ENCODE data around the gene CABCOCO1. TPM values are rescaled to one million over a fixed set of nuclear protein-coding genes. Genes with fewer than 3 reads are reported as not detected.

The CABCOCO1 gene
- total and polyA plus RNA-seq, 9 of the 15 experiments (the other 6 are each of a cell fraction or from before 2014, with no cell fraction given), result 0.04 TPM; not detected in 8

DNA sequence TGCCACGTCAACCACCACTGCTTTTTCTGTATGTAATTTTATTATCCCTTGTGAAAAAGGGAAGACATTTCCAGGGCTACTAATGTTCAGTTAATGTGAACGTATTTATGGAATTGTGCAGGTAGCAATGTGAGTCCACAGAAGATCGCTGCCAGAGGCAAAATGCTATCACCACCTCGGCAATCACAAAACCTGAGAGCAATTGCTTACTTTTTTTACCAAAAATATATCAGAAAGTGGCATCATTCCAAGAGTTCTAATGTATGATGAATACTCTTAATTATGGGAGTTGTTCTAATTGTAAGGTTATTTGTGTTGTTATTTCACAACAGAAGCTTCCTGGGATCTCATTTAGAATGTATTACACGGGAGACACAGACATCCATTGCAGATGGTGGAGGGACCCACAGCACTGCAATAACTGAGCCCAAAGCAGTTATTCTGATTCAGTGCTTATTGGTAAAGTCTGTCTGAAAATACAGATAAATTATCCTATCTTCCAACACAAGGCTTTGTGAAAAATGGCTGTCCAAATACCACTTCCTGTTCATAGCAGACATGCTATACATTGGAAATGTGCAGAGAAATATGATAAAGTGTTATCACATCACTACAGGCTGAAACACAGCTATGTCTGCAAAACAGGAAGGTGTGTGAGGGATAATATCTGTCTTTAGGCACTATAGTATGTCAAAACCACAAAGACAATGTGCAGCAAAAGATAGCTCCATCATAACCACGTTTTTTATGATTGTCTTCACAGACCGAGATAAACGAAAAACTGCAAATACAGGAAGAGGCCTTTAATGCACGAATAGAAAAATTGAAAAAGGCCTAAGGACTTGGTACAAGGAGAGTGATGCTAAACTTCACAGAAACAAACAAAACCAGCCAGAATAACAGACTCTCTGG, 102.7 kb downstream of the CABCOCO1 start (continued):
- TF ChIP-seq, protein P1, sequence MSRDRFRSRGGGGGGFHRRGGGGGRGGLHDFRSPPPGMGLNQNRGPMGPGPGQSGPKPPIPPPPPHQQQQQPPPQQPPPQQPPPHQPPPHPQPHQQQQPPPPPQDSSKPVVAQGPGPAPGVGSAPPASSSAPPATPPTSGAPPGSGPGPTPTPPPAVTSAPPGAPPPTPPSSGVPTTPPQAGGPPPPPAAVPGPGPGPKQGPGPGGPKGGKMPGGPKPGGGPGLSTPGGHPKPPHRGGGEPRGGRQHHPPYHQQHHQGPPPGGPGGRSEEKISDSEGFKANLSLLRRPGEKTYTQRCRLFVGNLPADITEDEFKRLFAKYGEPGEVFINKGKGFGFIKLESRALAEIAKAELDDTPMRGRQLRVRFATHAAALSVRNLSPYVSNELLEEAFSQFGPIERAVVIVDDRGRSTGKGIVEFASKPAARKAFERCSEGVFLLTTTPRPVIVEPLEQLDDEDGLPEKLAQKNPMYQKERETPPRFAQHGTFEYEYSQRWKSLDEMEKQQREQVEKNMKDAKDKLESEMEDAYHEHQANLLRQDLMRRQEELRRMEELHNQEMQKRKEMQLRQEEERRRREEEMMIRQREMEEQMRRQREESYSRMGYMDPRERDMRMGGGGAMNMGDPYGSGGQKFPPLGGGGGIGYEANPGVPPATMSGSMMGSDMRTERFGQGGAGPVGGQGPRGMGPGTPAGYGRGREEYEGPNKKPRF (IDR thresholded peaks at IDR 0.05; ENCODE audit: low read depth, low read length), result no peak
- peak; percentile 99 for TF ChIP-seq ZNF175 (CRISPR knock-in tag; IDR thresholded peaks at IDR 0.05; ENCODE audit: low read depth)
- peak; percentile 76 for TF ChIP-seq NFE2 (IDR thresholded peaks at IDR 0.05; ENCODE audit: low read depth)
- TF ChIP-seq, protein P2, sequence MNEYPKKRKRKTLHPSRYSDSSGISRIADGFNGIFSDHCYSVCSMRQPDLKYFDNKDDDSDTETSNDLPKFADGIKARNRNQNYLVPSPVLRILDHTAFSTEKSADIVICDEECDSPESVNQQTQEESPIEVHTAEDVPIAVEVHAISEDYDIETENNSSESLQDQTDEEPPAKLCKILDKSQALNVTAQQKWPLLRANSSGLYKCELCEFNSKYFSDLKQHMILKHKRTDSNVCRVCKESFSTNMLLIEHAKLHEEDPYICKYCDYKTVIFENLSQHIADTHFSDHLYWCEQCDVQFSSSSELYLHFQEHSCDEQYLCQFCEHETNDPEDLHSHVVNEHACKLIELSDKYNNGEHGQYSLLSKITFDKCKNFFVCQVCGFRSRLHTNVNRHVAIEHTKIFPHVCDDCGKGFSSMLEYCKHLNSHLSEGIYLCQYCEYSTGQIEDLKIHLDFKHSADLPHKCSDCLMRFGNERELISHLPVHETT (CRISPR knock-in tag; conservative IDR thresholded peaks at IDR 0.05 in 1 of 2, IDR thresholded peaks at IDR 0.05 in 1 of 2), result peak in 1 of 2 experiments; percentile 99; a peak in 2 of 4 replicates
- peak; percentile 100 for TF ChIP-seq TAL1 (IDR thresholded peaks at IDR 0.05)
- peak; percentile 97; the same call in 1 of the 2 replicates for TF ChIP-seq ZNF76 (CRISPR knock-in tag; IDR thresholded peaks at IDR 0.05; ENCODE audit: borderline replicate concordance)
- peak; percentile 87 for TF ChIP-seq ELF2 (CRISPR knock-in tag; IDR thresholded peaks at IDR 0.05)
- TF ChIP-seq, protein P3, sequence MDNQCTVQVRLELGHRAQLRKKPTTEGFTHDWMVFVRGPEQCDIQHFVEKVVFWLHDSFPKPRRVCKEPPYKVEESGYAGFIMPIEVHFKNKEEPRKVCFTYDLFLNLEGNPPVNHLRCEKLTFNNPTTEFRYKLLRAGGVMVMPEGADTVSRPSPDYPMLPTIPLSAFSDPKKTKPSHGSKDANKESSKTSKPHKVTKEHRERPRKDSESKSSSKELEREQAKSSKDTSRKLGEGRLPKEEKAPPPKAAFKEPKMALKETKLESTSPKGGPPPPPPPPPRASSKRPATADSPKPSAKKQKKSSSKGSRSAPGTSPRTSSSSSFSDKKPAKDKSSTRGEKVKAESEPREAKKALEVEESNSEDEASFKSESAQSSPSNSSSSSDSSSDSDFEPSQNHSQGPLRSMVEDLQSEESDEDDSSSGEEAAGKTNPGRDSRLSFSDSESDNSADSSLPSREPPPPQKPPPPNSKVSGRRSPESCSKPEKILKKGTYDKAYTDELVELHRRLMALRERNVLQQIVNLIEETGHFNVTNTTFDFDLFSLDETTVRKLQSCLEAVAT (IDR thresholded peaks at IDR 0.05), result peak; percentile 72 to 99; a peak in 2 of 4 replicates

Measured in K562 (cell line).